Rectal smooth muscle tissue (tissue), 1 donor: ENCODE measurements around the gene CLDN6.

Source experiments
- H3K27ac ChIP-seq: one replicate; pipeline ENCODE4 v1.7.0; 2013; ENCODE audit warnings: low read depth, low read length, inconsistent platforms
- H3K27me3 ChIP-seq: one replicate; pipeline ENCODE4 v1.7.0; 2013; ENCODE audit warnings: low read length; ENCODE audit not compliant: control insufficient read depth, insufficient read depth
- H3K36me3 ChIP-seq: one replicate; pipeline ENCODE4 v1.7.0; 2013; ENCODE audit warnings: low read length; ENCODE audit not compliant: control insufficient read depth, insufficient read depth
- H3K4me1 ChIP-seq: one replicate; pipeline ENCODE4 v1.7.0; 2013; ENCODE audit warnings: low read length; ENCODE audit not compliant: control insufficient read depth, insufficient read depth
- H3K4me3 ChIP-seq: one replicate; pipeline ENCODE4 v1.7.0; 2013; ENCODE audit warnings: low read length
- H3K9ac ChIP-seq: one replicate; pipeline ENCODE4 v1.7.0; 2013; ENCODE audit warnings: low read length

CLDN6 gene

GRCh38 chr16:3046641-3047386 lies 28.8 kb upstream of the CLDN6 start:
- no peak overlapping the region for H3K27ac ChIP-seq
- no peaks in the 10 kb centered on the region for H3K4me1 ChIP-seq
- H3K9ac ChIP-seq = no peak overlapping the region
- peaks cover 18% of the 10 kb centered on the region for H3K27me3 ChIP-seq
- peak overlapping the region; percentile 33 for H3K4me3 ChIP-seq
- H3K36me3 ChIP-seq = no peaks in the 10 kb centered on the region

DNA sequence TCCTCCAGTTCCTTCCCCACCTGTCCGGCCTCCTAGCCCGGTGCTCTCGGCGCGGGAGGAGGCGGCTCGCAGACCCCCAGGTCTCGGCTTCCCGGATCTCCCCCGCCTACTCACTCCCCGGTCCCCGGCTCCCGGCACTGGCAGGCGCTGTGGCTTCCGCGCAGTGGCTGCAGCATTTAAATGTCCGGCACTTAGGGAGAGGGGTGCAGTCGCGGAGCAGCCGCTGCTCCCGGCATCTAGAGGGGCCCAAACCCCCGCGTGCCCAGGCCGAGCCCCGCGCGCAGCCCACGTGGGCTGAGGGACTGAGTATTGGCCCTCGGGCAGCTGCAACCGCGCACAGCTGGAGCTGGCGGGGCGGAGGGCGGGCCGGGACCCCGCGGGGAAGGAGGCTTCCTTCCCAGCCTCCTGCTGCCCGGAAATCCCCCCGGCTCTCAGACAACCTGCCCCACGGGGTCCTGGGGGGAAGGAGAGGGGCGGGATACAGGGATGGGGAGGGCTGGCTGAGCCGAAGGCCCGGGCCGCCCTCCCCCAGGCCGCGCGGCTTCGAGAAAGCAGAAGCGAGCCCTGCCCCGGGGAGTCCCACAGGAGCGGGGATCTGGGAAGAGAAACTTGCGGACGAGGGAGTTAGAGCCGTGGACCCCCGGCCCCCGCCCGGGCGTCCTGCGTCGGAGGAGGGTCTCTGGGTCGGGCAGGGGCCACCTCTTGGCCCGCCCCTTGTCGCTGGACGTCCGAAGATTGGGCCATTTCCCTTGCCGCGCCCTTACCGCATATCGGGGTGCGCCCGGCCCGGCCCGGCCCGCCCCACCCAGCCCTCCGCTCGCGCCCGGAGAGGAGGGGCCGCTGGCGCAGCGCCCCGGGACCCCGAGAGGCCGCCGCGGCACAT lies 28.0 kb upstream of the CLDN6 start, which contains the start of gene MMP25:
Gene MMP25 (plus strand): TSS at position 804 of the 883 bp plus-strand sequence. CDS start 357 bp downstream, outside the sequence.
- H3K4me3 ChIP-seq = peak within 1 kb of the TSS; percentile 59
- no peaks in the 10 kb centered on the region for H3K36me3 ChIP-seq
- H3K27ac ChIP-seq = no peak within 1 kb of the TSS
- no peaks in the 10 kb centered on the region for H3K4me1 ChIP-seq
- peaks cover 18% of the 10 kb centered on the region for H3K27me3 ChIP-seq
- no peak within 1 kb of the TSS for H3K9ac ChIP-seq

- Histone ChIP-seq H3K4me1 (no peaks in the 10 kb centered on the region), H3K27me3 (peaks cover 18% of the 10 kb centered on the region), H3K9ac (no peak overlapping the region), H3K27ac (no peak overlapping the region), H3K4me3 (no peak overlapping the region), H3K36me3 (no peaks in the 10 kb centered on the region)
Observed at GRCh38 chr16:3044708-3045107, 26.7 kb upstream of the CLDN6 start.

GRCh38 chr16:3042376-3042775 lies 24.4 kb upstream of the CLDN6 start:
- peaks cover 23% of the 10 kb centered on the region for H3K27me3 ChIP-seq
- no peak overlapping the region for H3K4me3 ChIP-seq

DNA sequence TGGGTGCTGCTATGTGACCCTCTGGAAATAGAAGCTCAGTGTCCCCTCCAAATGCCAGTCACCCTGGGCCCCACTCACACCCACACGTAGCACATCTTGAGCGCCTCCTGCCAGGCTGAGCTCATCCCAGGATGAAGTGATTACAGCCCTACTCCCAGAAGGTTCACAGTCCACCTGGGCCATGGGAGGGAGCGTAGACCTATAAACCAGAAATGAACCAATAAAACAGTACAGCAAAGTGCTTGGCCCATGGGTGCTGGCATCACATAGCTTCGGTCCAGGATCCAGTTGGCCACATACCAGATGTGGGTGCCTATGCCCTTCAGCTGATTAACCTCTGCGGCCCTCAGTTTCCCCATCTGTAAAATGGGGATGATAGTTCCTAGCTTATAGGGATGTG lies 20.9 kb upstream of the CLDN6 start:
- H3K27ac ChIP-seq = no peak overlapping the region
- H3K4me1 ChIP-seq = no peaks in the 10 kb centered on the region
- no peaks in the 10 kb centered on the region for H3K36me3 ChIP-seq
- H3K9ac ChIP-seq = no peak overlapping the region
- H3K4me3 ChIP-seq = no peak overlapping the region
- H3K27me3 ChIP-seq = peaks cover 12% of the 10 kb centered on the region

More at GRCh38 chr16:3042376-3042775, 24.4 kb upstream of the CLDN6 start:
- no peaks in the 10 kb centered on the region for H3K36me3 ChIP-seq
- no peak overlapping the region for H3K27ac ChIP-seq
- H3K4me1 ChIP-seq = no peaks in the 10 kb centered on the region
- no peak overlapping the region for H3K9ac ChIP-seq

DNA sequence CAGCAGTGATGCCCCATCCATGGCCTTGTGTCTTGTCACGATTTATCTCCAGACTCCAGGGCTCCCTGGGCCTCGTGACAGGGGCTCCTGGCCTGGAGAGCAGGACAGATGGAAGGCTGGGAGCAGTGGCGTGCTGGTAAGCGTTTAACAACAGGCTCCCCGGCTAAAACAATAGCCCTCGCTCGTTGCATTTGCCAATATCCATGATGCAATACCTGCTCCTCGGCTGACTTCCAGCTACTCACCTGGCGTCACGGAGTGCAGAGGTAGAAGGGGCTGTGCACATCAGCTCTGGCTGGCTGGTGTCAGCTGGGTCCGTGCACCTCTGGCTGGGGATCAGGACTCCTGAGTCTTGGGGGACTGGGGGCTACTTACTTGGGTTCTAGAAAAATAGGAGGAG lies 20.3 kb upstream of the CLDN6 start:
- H3K27ac ChIP-seq = no peak overlapping the region
- no peak overlapping the region for H3K4me3 ChIP-seq
- H3K27me3 ChIP-seq = peaks cover 12% of the 10 kb centered on the region
- no peaks in the 10 kb centered on the region for H3K36me3 ChIP-seq
- no peak overlapping the region for H3K9ac ChIP-seq
- H3K4me1 ChIP-seq = no peaks in the 10 kb centered on the region

DNA sequence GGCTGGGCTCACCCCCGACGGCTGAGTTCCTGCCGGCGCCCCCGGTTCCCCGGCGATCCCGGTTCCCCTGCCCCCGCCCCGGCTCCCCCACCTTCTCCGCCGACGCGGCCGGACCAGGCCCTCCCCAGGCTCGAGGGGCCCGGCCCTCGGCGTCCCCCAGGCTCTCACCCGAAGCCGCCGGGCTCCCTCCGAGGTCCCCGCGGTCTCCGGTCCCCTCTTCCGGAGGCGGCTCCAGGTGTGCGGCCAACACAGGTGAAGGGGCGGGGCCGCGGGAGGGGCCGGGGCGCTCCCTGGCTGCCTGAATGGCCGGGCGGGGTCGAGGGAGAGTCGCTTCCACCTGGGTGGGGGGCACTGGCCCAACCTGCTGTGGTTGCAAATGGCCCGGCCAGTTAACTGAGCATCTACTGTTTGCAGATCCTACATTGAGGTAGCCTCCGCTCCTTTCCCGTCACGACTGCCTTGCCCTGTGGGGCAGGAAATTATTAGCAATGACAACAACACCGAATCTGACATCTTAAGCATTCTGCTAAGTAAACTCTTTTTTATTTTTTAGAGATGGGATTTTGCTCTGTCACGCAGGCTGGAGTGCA lies 18.8 kb upstream of the CLDN6 start, which contains the start of gene BICDL2:
Gene BICDL2 (minus strand): TSS at position 219 of the 590 bp plus-strand sequence. CDS start 1,448 bp downstream, outside the sequence.
- H3K27ac ChIP-seq = no peak within 1 kb of the TSS
- H3K9ac ChIP-seq = no peak within 1 kb of the TSS
- no peaks in the 10 kb centered on the region for H3K36me3 ChIP-seq
- no peaks in the 10 kb centered on the region for H3K4me1 ChIP-seq
- H3K4me3 ChIP-seq = peak within 1 kb of the TSS; percentile 49
- peaks cover 12% of the 10 kb centered on the region for H3K27me3 ChIP-seq

GRCh38 chr16:3035972-3036725 lies 18.2 kb upstream of the CLDN6 start:
- Histone ChIP-seq H3K36me3 (no peaks in the 10 kb centered on the region), H3K27ac (no peak overlapping the region), H3K27me3 (peaks cover 12% of the 10 kb centered on the region), H3K4me3 (peak overlapping the region; percentile 49), H3K4me1 (no peaks in the 10 kb centered on the region), H3K9ac (no peak overlapping the region)

- Histone ChIP-seq H3K9ac (no peak overlapping the region), H3K27ac (no peak overlapping the region), H3K4me3 (peak overlapping the region; percentile 49), H3K4me1 (no peaks in the 10 kb centered on the region), H3K27me3 (peaks cover 14% of the 10 kb centered on the region), H3K36me3 (no peaks in the 10 kb centered on the region)
Observed at GRCh38 chr16:3035289-3035971, 17.4 kb upstream of the CLDN6 start.

DNA sequence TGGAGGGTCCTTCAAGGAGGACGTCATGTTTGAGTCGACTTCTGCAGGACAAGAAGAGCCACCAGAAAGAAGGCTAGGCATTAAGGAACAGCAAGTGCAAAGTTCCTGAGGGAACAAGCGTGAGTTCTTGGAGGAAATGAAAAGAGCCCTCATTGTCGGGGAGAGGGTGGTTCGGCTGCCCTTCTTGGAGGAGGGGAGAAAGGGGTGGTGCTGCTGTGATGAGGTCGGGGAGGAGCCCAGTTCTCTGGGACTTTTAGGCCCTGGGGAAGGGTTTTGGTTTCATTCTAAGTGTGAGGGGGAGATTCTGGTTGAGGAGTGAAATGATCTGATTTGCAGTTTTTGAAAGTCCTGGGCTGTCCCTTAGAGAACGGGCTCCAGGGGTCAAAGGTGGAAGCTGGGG lies 14.6 kb upstream of the CLDN6 start:
- peaks cover 5% of the 10 kb centered on the region for H3K4me1 ChIP-seq
- H3K9ac ChIP-seq = no peak overlapping the region
- no peak overlapping the region for H3K27ac ChIP-seq
- H3K4me3 ChIP-seq = no peak overlapping the region
- H3K36me3 ChIP-seq = peaks cover 4% of the 10 kb centered on the region
- H3K27me3 ChIP-seq = peaks cover 17% of the 10 kb centered on the region
